ENCODE data around the gene PRKAG3. TPM values are rescaled to one million over a fixed set of nuclear protein-coding genes. Genes with fewer than 3 reads are reported as not detected.

The PRKAG3 gene
- polyA plus RNA-seq, 1 experiment, result not detected

DNA sequence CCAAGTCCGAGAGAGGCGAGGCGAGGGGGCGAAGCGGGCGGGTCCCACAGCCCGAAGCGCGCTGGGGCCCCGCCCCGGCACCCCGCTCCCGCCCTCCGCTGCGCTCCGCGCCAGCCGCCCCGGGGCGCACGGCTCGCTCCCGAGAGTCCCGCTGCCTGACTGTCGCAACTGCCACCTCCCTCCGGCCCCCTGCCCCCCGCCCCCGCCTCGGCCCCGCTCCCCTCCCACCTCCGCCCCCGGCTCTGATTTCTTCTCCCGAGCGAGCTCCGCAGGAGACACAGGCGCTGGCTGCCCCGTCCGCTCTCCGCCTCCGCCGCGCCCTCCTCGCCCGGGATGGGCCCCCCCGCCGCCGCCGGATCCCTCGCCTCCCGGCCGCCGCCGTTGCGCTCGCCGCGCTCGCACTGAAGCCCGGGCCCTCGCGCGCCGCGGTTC is 28.0 kb upstream of the PRKAG3 start, which contains the start of gene WNT6:
Gene WNT6, plus strand, starts transcription at position 250 of the 432 bp plus-strand sequence. CDS start 233 bp downstream, outside the sequence.
- TF ChIP-seq, protein P1, sequence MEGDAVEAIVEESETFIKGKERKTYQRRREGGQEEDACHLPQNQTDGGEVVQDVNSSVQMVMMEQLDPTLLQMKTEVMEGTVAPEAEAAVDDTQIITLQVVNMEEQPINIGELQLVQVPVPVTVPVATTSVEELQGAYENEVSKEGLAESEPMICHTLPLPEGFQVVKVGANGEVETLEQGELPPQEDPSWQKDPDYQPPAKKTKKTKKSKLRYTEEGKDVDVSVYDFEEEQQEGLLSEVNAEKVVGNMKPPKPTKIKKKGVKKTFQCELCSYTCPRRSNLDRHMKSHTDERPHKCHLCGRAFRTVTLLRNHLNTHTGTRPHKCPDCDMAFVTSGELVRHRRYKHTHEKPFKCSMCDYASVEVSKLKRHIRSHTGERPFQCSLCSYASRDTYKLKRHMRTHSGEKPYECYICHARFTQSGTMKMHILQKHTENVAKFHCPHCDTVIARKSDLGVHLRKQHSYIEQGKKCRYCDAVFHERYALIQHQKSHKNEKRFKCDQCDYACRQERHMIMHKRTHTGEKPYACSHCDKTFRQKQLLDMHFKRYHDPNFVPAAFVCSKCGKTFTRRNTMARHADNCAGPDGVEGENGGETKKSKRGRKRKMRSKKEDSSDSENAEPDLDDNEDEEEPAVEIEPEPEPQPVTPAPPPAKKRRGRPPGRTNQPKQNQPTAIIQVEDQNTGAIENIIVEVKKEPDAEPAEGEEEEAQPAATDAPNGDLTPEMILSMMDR (IDR thresholded peaks at IDR 0.05; ENCODE audit: insufficient read depth, low read depth, low read length), result no peak
- ChIA-PET CTCF (interaction anchor here (1.3 to 9.9 kb wide), 5 partner anchors 9 to 39 kb away, joined by 3 to 83 read pairs (median 4); no protein-coding TSS in a partner anchor), POLR2A (no interaction called here)
- Histone ChIP-seq H3K36me3 (ENCODE audit: control insufficient read depth, insufficient read depth, low read length) (no peaks in the 10 kb centered on the region), H3K27me3 (ENCODE audit: control insufficient read depth, insufficient read depth, low read length) (peaks cover 63% of the 10 kb centered on the region), H3K4me3 (ENCODE audit: low read depth, low read length) (no peak within 1 kb of the TSS)
- no peak for DNase-seq (ENCODE audit: low read depth)

DNA sequence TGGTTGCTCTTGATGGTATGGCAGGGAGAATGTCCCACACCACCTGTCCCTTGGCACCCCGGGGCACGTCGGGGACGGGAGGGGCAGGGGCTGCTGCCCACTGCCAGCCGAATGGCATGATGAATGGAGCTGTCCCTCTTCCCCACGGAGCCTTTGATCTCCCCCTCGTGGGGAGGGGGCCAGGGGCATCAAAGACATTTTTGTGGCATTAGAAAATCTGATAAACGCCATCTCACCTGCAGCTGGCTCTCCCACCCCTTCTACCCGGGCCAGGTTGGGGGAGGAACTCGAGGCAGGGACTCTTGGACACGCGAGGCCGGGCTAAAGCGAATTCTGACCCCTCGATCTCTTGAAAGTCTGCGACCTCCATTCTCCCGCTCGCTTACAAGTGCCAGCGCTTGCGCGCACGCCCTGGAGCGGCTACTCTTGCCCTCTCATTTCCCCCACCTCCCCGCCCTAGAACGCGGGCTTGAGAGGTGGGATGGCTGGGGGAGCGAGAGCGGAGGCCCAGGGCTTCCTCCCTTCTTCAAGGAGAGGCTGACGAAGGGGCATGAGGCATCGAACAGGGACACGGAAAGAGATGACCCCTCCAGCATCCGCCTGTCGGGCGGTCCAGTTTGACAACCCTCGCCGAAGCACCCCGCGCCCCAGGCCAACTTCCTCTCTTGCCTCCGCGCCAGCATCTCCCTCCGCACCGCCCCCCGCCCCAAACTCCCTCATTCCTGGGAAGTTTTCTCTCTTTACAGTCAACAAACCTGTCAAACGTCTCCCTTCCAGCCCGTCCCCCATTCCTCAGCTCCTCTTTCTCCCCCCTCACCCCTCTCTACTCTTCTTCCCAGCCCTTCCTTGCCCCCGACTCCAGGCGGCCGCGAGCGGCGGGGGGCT is 27.3 kb upstream of the PRKAG3 start:
- ChIA-PET POLR2A (no interaction called here), CTCF (interaction anchor here (1.1 to 9.9 kb wide), 7 partner anchors 11 to 127 kb away, joined by 3 to 83 read pairs (median 5); no protein-coding TSS in a partner anchor)
- DNase-seq (ENCODE audit: low read depth), result no peak
- no peak overlapping the region for H3K4me3 ChIP-seq (ENCODE audit: low read depth, low read length)
- peaks cover 66% of the 10 kb centered on the region for H3K27me3 ChIP-seq (ENCODE audit: control insufficient read depth, insufficient read depth, low read length)
- TF ChIP-seq, protein P1 (IDR thresholded peaks at IDR 0.05; ENCODE audit: insufficient read depth, low read depth, low read length), result no peak
- H3K36me3 ChIP-seq (ENCODE audit: control insufficient read depth, insufficient read depth, low read length), result no peaks in the 10 kb centered on the region

DNA sequence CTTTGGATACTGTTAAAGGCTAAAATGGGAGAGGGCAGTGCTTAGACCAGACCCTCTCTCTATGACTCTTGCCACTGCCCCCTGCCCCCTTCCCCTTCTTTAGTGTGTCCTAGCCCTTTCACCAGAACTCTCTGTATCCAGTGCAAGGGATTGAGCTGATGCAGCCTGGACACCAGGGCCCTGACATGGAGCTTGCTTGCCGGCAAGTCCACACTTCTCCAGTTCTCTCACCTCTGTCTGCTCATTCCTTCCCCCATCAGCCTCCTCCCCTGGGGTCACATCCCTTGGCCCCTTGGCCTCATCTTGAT is 26.5 kb upstream of the PRKAG3 start:
- TF ChIP-seq, protein P1 (IDR thresholded peaks at IDR 0.05; ENCODE audit: insufficient read depth, low read depth, low read length), result no peak
- DNase-seq (ENCODE audit: low read depth), result no peak
- ChIA-PET CTCF (interaction anchor here (1.1 to 9.9 kb wide), 4 partner anchors 10 to 127 kb away, joined by 3 to 83 read pairs (median 9); no protein-coding TSS in a partner anchor), POLR2A (no interaction called here)
- peaks cover 69% of the 10 kb centered on the region for H3K27me3 ChIP-seq (ENCODE audit: control insufficient read depth, insufficient read depth, low read length)
- no peaks in the 10 kb centered on the region for H3K36me3 ChIP-seq (ENCODE audit: control insufficient read depth, insufficient read depth, low read length)
- H3K4me3 ChIP-seq (ENCODE audit: low read depth, low read length), result no peak overlapping the region

GRCh38 chr2:218857371-218858137 is 26.0 kb upstream of the PRKAG3 start:
- Histone ChIP-seq H3K27me3 (ENCODE audit: control insufficient read depth, insufficient read depth, low read length) (peaks cover 68% of the 10 kb centered on the region), H3K36me3 (ENCODE audit: control insufficient read depth, insufficient read depth, low read length) (no peaks in the 10 kb centered on the region), H3K4me3 (ENCODE audit: low read depth, low read length) (no peak overlapping the region)
- TF ChIP-seq, protein P1 (IDR thresholded peaks at IDR 0.05; ENCODE audit: insufficient read depth, low read depth, low read length), result no peak
- CTCF ChIA-PET, result interaction anchor here (1.3 to 9.9 kb wide), 3 partner anchors 10 to 41 kb away, joined by 7 to 83 read pairs (median 11); no protein-coding TSS in a partner anchor
- no peak for DNase-seq (ENCODE audit: low read depth)
- POLR2A ChIA-PET, result no interaction called here

DNA sequence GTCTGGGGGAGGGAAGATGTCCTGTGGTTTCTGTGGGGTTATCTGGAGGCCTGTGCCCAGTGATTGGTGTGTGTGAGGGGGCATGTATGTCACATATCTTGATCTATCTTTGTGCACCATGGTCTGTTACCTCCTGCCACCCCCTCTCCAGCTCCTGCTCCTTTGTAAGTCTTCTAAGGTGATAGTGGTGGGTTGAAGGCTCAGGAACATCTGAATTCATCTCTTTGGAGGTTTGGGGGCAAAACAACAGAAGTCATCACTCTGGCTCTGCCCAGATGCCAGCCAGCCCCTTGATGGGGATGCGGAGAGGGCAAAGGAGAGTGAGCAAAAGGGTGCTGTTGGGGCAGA is 25.3 kb upstream of the PRKAG3 start:
- no peak overlapping the region for H3K4me3 ChIP-seq (ENCODE audit: low read depth, low read length)
- POLR2A ChIA-PET, result no interaction called here
- no peaks in the 10 kb centered on the region for H3K36me3 ChIP-seq (ENCODE audit: control insufficient read depth, insufficient read depth, low read length)
- CTCF ChIA-PET, result interaction anchor here (1.8 kb wide), 1 partner anchor 42 kb away, joined by 7 read pairs; no protein-coding TSS in a partner anchor
- peaks cover 65% of the 10 kb centered on the region for H3K27me3 ChIP-seq (ENCODE audit: control insufficient read depth, insufficient read depth, low read length)
- TF ChIP-seq, protein P1 (IDR thresholded peaks at IDR 0.05; ENCODE audit: insufficient read depth, low read depth, low read length), result no peak
- no peak for DNase-seq (ENCODE audit: low read depth)

Data from BJ (cell line).